Fibroblast of mammary gland (primary cell): ENCODE results near the gene SERINC2.

Experiments used
- DNase-seq: peaks from one replicate; pipeline ENCODE4 v3.0.0-alpha.2; 2010; ENCODE audit warnings: low read depth
- H3K4me3 ChIP-seq: 2 replicates; pipeline ENCODE4 v1.5.1; 2011; ENCODE audit warnings: low read depth, mild to moderate bottlenecking, low read length, moderate library complexity; ENCODE audit not compliant: control insufficient read depth
- TF ChIP-seq, protein P1 (sequence below): conservative IDR thresholded peaks from 2 replicates; pipeline ENCODE4 v1.5.1; 2011; ENCODE audit warnings: low read depth, low read length, inconsistent platforms; ENCODE audit not compliant: control insufficient read depth, insufficient read depth

SERINC2 gene

DNA sequence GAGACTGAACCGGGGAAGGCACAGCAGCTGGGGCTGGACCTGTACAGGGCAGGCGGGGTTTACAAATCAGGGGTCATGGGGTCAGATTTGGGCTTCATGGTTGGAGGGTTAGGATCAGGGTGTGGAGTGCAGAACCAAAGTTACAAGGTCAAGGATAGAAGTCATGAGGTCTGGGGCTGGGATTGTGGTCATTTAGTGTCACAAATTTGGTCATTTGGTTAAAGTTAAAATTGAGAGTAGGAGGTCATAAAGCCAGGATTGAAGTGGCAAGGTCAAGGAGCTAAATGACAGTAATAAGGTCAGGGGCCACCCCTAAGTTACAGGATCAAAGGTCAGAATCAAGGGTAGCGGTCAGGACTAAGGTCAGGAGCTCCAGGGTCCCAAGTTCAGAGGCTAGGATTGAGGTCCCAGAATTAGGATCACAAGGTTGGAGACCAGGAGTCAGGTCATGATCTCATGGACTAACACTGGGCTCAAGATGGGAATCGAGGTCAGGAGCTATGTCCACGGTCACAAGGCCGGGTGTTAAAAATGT, 20.4 kb downstream of the SERINC2 start:
- no peak for DNase-seq
- TF ChIP-seq, protein P1, sequence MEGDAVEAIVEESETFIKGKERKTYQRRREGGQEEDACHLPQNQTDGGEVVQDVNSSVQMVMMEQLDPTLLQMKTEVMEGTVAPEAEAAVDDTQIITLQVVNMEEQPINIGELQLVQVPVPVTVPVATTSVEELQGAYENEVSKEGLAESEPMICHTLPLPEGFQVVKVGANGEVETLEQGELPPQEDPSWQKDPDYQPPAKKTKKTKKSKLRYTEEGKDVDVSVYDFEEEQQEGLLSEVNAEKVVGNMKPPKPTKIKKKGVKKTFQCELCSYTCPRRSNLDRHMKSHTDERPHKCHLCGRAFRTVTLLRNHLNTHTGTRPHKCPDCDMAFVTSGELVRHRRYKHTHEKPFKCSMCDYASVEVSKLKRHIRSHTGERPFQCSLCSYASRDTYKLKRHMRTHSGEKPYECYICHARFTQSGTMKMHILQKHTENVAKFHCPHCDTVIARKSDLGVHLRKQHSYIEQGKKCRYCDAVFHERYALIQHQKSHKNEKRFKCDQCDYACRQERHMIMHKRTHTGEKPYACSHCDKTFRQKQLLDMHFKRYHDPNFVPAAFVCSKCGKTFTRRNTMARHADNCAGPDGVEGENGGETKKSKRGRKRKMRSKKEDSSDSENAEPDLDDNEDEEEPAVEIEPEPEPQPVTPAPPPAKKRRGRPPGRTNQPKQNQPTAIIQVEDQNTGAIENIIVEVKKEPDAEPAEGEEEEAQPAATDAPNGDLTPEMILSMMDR, result no peak
- no peak overlapping the region for H3K4me3 ChIP-seq

DNA sequence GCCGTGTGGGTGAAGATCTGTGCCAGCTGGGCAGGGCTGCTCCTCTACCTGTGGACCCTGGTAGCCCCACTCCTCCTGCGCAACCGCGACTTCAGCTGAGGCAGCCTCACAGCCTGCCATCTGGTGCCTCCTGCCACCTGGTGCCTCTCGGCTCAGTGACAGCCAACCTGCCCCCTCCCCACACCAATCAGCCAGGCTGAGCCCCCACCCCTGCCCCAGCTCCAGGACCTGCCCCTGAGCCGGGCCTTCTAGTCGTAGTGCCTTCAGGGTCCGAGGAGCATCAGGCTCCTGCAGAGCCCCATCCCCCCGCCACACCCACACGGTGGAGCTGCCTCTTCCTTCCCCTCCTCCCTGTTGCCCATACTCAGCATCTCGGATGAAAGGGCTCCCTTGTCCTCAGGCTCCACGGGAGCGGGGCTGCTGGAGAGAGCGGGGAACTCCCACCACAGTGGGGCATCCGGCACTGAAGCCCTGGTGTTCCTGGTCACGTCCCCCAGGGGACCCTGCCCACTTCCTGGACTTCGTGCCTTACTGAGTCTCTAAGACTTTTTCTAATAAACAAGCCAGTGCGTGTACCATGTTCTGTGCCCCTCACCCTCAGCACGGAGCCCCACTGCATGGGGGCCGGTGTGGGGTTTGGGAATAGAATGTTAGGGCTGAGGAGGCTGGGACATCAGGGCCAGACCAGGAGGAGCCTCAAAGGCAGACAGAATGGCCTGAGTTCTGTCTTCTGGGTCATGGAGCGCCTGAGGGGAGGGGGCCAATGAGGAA, 21.3 kb downstream of the SERINC2 start:
- TF ChIP-seq, protein P1, result no peak
- no peak overlapping the region for H3K4me3 ChIP-seq
- DNase-seq, result no peak

DNA sequence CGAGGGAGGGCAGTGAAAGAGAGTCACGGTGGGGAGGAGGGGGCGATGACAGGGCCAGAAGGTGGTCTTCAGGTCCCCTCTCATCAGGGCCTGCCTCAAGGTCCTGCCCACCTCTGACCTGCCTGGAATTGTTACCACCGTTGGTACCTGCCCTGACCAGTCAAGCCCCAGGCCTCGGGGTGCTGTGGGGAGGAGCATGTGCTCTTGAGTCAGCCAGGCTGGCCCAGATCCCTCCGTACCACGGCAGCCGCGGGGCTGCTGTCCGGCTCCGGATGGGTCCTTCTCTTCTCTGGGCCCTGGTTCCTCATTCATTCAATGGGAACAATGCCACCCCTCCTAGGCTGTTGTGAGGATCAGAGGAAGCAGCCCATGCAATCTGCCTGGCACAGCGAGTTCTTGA, 22.0 kb downstream of the SERINC2 start:
- TF ChIP-seq, protein P1, result no peak
- DNase-seq, result no peak
- no peak overlapping the region for H3K4me3 ChIP-seq

DNA sequence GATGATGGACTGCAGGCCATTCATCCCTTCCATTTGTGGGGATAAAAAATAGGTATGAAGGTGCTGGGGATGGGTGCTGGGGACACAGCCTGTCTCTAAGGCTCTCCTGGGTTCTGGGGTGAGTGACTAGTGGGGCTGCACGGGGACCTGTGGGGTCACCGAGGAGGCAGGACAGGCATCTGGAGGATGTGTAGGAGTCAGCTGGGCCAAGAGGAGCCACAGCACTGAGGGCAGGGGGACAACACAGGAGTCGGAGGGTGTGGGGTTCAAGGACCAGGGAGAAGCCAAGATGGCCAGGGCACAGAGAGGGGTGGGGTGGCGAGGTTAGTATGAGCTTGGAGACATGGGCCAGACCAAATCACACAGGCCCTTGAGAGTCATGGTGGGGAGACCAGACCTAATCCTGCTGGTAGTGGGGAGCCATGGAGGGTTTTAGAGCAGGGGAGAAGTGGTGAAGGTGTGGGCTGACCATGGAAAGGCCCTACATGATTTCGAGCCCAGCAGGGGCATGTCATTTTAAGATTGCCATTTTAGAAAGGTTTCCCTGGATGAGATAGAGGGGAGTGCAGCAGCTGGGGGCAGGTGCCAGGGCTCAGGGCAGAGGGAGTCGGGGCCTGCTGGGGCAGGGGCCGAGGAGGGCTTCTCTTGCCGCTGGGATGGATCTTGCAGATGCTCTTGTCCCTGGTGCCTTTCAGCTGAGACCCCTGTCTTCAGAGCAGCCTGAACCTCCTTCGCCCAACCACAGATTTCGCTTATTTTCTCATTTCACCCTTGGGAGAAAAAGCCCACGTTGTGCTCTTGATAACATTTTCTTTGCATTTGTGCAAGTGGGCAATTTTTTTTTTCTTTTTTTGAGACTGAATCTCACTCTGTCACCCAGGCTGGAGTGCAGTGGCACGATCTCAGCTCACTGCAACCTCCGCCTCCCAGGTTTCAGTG, 22.7 kb downstream of the SERINC2 start:
- H3K4me3 ChIP-seq, result no peak overlapping the region
- TF ChIP-seq, protein P1, result no peak
- no peak for DNase-seq

DNA sequence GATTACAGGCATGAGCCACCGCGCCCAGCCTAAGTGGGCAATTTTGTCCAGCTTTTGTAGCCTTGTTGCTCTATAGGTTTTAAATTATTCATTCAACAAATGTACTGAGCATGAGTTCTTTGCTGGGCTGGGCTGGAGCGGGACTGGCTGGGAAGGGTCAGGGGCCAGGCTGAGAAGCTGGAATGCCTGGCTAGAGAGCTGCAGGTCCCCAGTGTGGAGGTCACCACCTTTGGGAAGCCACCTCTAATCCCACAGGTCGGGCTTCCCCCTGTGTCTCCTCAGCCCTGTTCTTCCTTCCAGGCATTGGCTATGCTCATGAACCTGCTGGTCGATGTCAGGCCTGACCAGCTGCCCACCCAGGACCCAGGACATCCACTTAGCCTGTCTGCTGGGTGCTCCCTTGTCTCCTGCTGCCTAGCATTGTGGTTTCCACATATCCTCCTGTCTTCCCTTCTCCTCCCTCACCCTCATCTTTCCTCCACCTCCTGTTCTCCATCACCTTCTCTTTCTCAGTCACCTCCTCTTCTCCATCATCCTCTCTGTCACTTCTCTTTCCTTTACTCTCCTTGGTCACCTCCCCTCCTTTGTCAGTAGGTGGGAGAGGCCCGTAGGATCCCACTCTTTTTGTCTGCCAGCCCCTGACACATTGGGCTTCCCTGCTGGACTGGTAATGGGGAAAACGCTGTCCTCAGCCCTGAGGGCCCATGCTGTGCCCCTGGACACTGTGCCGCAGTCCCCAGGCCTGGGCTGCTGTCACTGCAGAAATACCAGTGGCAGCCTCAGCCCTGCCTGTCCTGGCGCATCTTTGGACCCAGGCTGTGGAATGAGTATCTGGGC, 23.8 kb downstream of the SERINC2 start:
- TF ChIP-seq, protein P1, result no peak

DNA sequence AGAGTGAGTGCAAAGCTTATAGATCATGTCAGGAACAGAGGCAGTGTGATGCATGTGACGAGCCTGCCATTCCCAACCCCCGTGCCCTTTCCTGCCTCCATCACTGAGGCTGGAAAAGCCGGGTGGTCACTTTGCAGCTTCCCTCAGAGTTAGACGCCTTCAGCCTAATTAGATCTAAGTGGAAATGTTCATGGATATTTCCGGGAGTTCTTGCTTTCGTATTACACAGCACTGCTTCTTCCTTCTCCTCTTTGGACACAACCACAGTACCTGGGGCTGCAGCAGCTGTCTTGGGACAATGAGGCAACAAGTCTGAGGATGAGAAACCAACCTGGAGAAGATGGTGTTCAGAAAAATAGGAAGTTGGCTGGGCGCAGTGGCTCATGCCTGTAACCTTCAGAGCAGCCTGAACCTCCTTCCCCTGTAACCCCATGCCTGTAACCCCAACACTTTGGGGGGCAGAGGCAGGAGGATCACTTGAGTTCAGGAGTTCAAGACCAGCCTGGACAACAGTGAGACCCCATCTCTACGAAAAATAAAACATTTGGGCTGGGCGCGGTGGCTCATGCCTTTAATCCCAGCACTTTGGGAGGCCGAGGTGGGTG, 24.5 kb downstream of the SERINC2 start:
- DNase-seq, result no peak
- H3K4me3 ChIP-seq, result no peak overlapping the region
- TF ChIP-seq, protein P1, result no peak

More for the DNA sequence above, 23.8 kb downstream of the SERINC2 start:
- no peak overlapping the region for H3K4me3 ChIP-seq
- no peak for DNase-seq
